Stromal cell of bone marrow (primary cell): ENCODE measurements around the gene MECP2.

Experiments
- DNase-seq: peaks from one replicate; pipeline ENCODE4 v3.0.0-alpha.2; 2012; ENCODE audit warnings: low read depth

Gene MECP2

GRCh38 chrX:154115750-154116149 lies 18.2 kb upstream of the MECP2 start:
- DNase-seq: no peak

- DNase-seq: no peak
Observed at GRCh38 chrX:154115071-154115470, 17.6 kb upstream of the MECP2 start.

- no peak for DNase-seq
Observed at GRCh38 chrX:154114652-154115051, 17.1 kb upstream of the MECP2 start.

GRCh38 chrX:154113729-154114128 lies 16.2 kb upstream of the MECP2 start:
- no peak for DNase-seq

- no peak for DNase-seq
Observed at GRCh38 chrX:154098551-154098950, 1.0 kb upstream of the MECP2 start.

- DNase-seq: peak; percentile 37
Observed at GRCh38 chrX:154097003-154097588, 421 bp downstream of the MECP2 start.

- DNase-seq: peak; percentile 34
Observed at GRCh38 chrX:154096140-154097002, 1.1 kb downstream of the MECP2 start.

GRCh38 chrX:154094833-154095232 lies 2.7 kb downstream of the MECP2 start:
- no peak for DNase-seq

GRCh38 chrX:154093965-154094364 lies 3.6 kb downstream of the MECP2 start:
- no peak for DNase-seq

- DNase-seq: no peak
Observed at GRCh38 chrX:154092371-154092770, 5.1 kb downstream of the MECP2 start.

- DNase-seq: no peak
Observed at GRCh38 chrX:154091678-154092077, 5.8 kb downstream of the MECP2 start.

- DNase-seq: no peak
Observed at GRCh38 chrX:154090731-154091130, 6.8 kb downstream of the MECP2 start.

GRCh38 chrX:154084449-154085300 lies 12.8 kb downstream of the MECP2 start:
- no peak for DNase-seq

GRCh38 chrX:154083126-154083517 lies 14.4 kb downstream of the MECP2 start:
- DNase-seq: no peak

GRCh38 chrX:154082396-154083125 lies 15.0 kb downstream of the MECP2 start:
- DNase-seq: peak; percentile 21

GRCh38 chrX:154077101-154077500 lies 20.4 kb downstream of the MECP2 start:
- no peak for DNase-seq

GRCh38 chrX:154074199-154074598 lies 23.3 kb downstream of the MECP2 start:
- DNase-seq: no peak

GRCh38 chrX:154072192-154072591 lies 25.3 kb downstream of the MECP2 start:
- DNase-seq: no peak

GRCh38 chrX:154068560-154068959 lies 29.0 kb downstream of the MECP2 start:
- DNase-seq: no peak

- no peak for DNase-seq
Observed at GRCh38 chrX:154064637-154065435, 32.7 kb downstream of the MECP2 start.

- no peak for DNase-seq
Observed at GRCh38 chrX:154063234-154063633, 34.3 kb downstream of the MECP2 start.
